Adipose tissue (tissue), 3 donors: ENCODE data around the gene DAB2IP. TPM values are rescaled to one million over a fixed set of nuclear protein-coding genes. Genes with fewer than 3 reads are reported as not detected.

Experiments
- H3K27ac ChIP-seq: one replicate; pipeline ENCODE4 v1.5.1; 2013; ENCODE audit warnings: low read depth, low read length
- WGBS, 3 donors: extraction: QIAGEN DNeasy Blood & Tissue Kit; methylation state at CpG; one replicate each; pipeline ENCODE4 v1.1.7; 2013; 5-methylcytosine and 5-hydroxymethylcytosine counted together
- polyA plus RNA-seq, 3 donors: library from polyadenylated mRNA; stranded (reverse); fragments of 200-250 nt; gene quantifications; one replicate each; pipeline ENCODE4 v1.2.3, GENCODE V29; 2013
- donor health status: healthy with polysubstance abuse.
- donor health status: Bipolar disorder and iron deficiency.
- donor health status: healthy.

The DAB2IP gene
- polyA plus RNA-seq, 3 donors = 9.7 to 29.9 (median 20.6) TPM

DNA sequence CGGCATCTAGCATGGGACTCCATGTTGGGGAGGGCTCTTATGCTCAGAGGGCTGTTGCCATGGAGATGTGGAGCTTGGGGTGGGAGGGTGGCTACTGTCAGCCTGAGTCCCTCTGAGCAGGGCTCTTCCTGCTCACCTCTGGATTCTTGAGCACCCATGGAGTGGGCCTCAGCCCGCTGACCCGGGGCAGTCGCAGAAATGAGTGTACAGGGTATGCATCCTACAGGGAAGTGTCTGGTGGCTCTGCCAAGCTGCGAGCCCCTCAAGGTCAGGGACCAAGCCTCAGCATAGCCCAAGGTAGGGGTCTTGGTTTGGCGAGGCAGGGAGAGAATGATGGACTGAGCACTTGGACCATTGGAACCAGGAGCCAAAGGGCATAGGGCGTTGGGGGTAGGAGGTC is 104.1 kb downstream of the DAB2IP start:
- WGBS, 3 donors = 89 to 94% (median 92%) methylated on average over 7 of the region's 7 CpGs
- no peak overlapping the region for H3K27ac ChIP-seq

DNA sequence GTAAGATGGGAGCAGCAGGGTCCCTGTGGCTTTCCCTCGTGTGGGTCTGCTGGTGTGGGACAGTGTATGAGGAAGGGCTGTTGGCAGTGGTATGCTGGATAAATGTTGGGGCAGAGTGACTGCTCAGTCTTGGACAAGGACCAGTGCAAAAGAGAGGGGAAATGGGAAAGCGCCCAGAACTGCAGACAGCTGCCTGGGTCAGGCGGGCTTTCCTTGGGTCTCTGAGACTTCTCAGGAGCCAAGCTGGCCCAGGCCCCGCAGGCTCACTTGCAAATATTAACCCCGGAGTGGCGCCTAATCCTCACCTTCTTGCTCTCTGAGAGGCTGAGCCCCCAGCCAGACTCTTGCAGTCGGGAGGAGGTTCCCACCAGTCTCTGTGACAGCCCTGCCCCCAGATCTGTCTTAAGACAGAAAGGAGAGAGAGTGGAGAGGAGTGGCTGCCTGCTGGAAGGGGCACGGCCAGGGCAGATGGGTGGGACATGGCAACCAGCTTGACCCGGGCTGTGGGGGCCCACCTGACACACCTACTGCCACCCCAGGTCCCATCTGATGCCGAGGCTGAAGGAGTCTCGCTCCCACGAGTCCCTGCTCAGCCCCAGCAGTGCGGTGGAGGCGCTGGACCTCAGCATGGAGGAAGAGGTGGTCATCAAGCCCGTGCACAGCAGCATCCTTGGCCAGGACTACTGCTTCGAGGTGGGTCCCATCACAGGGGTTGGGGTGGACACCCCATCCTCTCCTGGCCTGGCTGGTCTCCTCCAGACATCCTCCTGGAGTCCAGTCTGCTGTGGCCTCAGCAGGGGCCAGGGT is 105.2 kb downstream of the DAB2IP start:
- 65 to 75% (median 74%) methylated on average over 16 of the region's 16 CpGs for WGBS, 3 donors
- no peak overlapping the region for H3K27ac ChIP-seq

DNA sequence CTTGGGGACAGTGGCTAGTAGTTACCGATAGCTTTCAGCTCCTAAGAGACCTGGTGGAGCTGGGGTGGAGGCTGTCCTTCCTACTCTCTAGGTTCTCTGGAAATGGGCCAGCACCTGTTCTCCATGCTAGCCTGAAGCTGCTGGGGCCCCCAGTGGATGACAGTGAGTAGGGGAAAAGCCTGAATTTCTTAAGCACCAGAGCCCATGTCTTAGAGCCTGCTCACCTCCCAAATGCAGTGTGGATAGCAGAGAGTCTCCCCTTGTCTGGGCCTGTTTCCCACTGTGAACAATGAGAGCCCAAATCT is 105.8 kb downstream of the DAB2IP start:
- no peak overlapping the region for H3K27ac ChIP-seq
- WGBS, 3 donors = 91 to 100% (median 94%) methylated on average over 1 of the region's 1 CpG

DNA sequence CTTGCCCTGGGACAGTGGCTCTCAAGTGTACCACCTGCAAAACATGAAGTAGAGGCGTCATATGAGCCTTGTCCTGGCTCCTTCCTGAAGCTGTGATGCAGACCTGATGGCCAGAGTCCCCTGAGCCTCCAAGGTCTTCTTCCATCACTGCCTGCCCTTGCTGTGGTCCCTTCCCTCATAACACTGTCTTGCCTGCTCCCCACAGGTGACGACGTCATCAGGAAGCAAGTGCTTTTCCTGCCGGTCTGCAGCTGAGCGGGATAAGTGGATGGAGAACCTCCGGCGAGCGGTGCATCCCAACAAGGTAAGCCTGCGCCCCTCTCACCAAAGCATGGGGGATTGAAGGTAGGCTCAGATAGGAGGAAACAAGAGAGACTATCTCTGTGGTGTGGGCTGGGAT is 107.3 kb downstream of the DAB2IP start:
- 86 to 90% (median 87%) methylated on average over 9 of the region's 9 CpGs for WGBS, 3 donors
- no peak overlapping the region for H3K27ac ChIP-seq

DNA sequence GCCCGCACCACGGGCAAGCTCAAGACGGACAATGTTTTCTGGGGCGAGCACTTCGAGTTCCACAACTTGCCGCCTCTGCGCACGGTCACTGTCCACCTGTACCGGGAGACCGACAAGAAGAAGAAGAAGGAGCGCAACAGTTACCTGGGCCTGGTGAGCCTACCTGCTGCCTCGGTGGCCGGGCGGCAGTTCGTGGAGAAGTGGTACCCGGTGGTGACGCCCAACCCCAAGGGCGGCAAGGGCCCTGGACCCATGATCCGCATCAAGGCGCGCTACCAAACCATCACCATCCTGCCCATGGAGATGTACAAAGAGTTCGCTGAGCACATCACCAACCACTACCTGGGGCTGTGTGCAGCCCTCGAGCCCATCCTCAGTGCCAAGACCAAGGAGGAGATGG is 108.6 kb downstream of the DAB2IP start:
- no peak overlapping the region for H3K27ac ChIP-seq
- WGBS, 3 donors = 96 to 99% (median 98%) methylated on average over 23 of the region's 23 CpGs

DNA sequence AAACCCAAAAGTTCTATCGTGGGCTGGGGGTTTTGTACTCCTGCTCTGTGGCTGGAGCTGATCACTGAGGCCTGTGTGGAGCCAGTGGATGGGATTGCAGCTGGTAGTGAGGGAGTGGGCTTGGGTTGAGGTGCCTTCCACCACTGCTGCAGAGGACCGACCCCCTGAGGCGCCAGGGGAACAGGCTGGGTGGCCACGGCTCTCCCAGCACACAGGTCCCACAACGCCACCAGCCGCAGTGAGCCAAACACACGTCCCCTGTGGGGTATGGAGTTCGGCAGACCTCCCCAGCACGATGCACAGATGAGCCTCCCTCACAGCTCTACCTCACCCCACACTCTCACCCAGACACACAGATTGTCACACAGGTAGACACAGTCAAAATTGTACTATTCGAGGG is 109.1 kb downstream of the DAB2IP start:
- WGBS, 3 donors = 85 to 92% (median 91%) methylated on average over 10 of the region's 10 CpGs

DNA sequence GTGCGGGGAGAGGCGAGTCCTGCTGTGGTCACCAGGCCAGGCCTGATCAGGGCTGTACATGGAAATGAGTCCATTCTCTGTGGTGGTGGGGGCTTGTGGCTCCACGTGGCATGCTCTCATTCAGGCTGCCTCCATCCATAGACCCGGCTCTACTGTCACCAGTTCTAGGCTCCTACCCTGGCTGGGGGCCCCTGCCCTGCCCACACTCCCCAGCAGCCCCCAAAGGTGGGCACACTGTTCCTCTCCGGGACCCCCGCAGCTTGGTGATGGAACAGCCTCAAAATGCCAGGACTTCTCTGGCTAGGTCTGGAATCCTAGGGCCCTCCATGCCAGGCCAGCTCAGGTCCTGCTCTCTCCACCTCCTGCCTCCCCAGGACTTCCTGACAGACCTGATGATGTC is 111.7 kb downstream of the DAB2IP start:
- WGBS, 3 donors = 91 to 98% (median 95%) methylated on average over 6 of the region's 6 CpGs
- H3K27ac ChIP-seq = no peak overlapping the region

More for the DNA sequence above, 109.1 kb downstream of the DAB2IP start:
- H3K27ac ChIP-seq = no peak overlapping the region

DNA sequence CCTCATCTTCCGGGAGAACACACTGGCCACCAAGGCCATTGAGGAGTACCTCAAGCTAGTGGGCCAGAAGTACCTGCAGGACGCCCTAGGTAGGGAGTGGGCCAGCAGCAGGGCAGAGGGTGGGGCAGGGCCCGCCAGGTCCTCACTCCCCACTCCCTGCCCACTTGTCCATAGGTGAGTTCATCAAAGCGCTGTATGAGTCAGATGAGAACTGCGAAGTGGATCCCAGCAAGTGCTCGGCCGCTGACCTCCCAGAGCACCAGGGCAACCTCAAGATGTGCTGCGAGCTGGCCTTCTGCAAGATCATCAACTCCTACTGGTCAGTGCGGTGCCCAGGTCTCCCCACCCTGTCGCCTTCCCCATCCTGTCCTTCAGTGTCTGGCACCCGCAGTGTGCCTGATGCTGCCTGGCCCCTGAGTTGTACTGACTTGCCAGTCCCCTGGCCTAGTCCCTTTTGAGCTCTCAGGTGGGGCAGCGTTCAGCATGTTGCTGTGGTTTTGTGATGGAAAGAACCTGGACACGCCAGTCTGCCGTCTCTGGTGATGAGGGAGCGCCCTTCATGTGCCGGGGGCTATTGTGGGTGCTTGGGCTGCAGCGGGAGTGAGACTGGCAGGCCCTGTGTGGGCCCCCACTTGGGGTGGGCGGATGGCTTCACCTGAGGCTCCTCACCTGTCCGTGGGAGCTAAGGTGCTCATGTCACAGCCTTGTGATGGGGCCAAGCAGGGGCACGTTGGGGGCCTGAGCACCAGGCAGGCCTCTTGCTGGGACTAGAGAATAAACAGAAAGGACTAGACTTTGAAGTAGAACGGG is 112.3 kb downstream of the DAB2IP start:
- no peak overlapping the region for H3K27ac ChIP-seq
- WGBS, 3 donors = 93 to 95% (median 93%) methylated on average over 21 of the region's 21 CpGs

DNA sequence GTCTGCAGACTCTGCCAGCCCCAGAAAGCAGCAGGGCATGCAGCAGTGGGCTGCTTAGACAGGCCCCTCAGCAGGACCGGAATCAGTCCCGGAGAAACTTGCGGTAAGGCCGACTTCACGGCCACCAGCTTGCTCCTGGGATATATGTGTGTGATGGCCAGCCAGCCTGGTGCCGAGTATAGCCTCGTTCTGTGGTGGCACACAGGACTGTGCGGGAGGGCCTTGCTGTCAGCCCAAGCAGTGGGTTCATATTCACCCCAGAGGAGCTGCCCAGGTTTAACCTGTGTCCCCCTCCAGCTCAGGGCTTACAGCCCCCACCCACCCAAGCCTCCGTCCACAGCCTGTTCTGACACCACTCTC is 112.9 kb downstream of the DAB2IP start:
- WGBS, 3 donors = 90 to 95% (median 93%) methylated on average over 9 of the region's 9 CpGs
- H3K27ac ChIP-seq = no peak overlapping the region

DNA sequence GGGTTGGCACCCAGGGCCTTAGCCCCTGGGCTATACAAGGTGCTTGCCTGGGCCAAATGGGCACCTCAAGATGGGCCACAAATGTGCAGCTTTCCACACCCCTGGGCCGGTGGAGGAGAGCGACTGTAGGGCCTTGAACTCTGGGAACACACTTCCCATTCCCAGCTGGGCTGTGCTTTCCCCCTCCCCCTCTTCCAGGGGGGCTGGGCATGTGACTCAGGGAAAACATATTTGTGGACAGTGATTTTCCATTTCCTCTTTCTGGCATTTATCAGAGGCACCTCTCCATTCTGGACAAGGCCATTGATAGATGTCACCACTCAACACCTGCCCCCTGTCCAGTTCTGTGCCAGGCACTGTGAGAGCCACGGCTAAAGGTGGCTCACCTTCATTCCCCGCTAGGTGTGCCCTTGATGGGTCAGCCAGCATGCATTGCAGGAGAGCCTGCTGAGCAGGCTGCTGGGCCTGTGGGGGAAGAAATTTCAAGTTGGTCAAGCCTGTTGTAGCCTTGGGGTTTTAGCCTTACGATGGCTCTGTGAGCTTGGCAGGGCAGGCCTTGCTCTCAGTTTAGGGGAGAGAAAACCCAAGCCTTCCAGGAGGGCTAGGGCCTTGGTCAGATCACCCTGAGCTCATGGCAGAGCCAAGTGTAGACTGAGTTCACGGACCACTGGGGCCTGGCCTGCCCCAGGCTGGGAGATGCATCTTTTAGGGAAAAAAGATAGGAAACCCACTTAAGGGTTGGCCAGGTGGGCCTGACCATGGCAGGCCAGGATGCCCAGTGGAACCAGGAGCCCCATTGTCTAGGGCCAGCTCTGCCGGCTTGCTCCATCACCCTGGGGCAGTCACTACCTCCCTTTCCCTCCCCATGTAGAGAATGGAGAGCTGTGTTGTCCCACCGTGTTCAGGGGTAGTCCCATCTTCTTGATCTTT is 113.9 kb downstream of the DAB2IP start:
- no peak overlapping the region for H3K27ac ChIP-seq
- WGBS, 3 donors = 47 to 76% (median 76%) methylated on average over 8 of the region's 8 CpGs

DNA sequence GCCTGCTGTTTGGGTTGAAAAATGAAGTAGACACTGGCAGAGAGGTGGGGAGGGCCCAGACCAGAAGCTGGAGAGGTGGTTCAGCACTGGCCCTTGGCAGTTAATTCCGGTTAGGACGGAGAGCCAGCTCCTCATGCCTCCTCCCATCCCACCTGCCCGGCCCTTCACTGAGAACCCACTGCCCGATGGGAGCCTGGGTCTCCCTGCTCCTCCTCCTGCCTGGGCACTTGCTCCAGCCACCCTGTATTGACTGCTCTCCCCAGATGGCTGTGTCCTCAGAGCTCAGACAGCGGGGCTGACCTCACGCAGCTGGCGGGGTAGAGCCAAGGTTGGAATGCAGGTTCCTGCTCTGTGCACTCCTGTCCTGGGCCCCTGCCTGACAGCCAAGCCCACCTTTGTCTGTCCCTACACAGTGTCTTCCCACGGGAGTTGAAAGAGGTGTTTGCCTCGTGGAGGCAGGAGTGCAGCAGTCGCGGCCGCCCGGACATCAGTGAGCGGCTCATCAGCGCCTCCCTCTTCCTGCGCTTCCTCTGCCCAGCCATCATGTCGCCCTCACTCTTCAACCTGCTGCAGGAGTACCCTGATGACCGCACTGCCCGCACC is 114.7 kb downstream of the DAB2IP start:
- no peak overlapping the region for H3K27ac ChIP-seq
- 92 to 94% (median 94%) methylated on average over 17 to 19 of the region's 19 CpGs for WGBS, 3 donors

DNA sequence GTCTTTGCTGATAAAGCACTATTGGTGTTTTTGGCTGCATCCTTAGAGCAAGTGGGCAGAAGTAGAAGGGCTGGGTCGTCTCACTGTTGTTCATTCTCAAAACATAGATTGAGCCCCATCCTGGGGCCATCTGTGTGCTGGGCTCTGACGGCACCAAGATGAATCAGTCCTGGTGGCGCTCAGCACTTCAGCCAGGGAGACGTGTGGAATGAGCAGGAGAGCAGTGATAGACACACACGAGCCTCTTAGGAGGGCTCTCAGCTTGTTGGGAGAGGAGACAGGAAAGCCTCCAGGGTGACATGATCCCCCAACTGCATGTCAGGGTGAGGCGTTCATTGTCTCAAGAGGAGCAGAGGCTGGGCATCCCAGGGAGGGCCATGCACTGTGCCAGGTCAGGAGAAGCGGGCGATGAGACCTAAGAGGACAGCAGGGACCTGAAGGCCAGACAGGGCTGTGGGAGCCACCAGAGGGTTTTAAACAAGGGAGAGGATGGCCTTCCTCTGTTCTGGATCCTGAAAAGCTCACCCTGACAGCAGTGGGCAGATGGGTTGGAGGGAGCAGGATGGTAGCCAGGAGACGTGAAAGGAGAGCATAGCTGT is 115.8 kb downstream of the DAB2IP start:
- no peak overlapping the region for H3K27ac ChIP-seq
- WGBS, 3 donors = 89 to 92% (median 90%) methylated on average over 9 of the region's 9 CpGs

DNA sequence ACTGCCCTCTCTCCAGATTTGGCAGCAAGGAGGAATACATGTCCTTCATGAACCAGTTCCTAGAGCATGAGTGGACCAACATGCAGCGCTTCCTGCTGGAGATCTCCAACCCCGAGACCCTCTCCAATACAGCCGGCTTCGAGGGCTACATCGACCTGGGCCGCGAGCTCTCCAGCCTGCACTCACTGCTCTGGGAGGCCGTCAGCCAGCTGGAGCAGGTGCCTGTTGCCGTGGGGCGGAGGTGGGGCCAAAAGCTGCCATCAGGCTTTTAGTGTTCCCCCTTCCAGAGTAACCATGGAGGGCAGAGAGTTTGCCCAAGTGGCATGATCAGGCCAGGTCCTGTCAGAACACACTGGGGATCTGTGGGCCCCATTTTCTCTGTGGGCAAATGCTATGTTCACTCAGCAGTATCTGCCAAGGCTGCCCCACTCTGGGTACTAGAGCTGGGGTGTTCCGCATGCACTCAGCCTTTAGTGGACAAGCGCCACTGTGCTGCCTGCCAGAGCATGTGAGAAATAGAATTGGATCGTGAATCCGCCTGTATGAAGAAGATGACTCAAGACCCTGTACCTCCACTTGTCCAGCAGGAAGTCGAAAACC is 117.1 kb downstream of the DAB2IP start:
- no peak overlapping the region for H3K27ac ChIP-seq
- 92 to 96% (median 92%) methylated on average over 15 of the region's 15 CpGs for WGBS, 3 donors

DNA sequence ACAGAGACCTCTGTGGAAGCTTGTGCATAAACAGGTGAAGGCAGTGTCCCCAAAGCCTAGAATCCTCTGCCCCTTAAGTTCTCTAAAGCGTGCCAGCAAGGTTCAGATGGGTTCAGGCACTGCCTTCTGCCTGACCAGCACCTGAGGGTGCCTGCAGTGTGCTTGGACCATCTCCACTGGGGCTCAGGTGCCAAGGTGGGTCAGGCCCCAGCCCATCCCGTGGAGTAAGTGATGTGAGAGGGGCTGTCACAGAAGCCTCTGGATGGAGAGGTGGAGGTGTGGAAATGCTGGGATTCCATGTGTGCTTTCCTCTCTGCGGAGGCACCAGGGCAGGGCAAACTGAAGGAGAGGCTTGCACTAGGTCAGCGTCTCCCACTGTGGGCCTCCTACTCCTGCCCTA is 118.5 kb downstream of the DAB2IP start:
- H3K27ac ChIP-seq = no peak overlapping the region
- WGBS, 3 donors = 86 to 97% (median 95%) methylated on average over 3 to 4 of the region's 4 CpGs

DNA sequence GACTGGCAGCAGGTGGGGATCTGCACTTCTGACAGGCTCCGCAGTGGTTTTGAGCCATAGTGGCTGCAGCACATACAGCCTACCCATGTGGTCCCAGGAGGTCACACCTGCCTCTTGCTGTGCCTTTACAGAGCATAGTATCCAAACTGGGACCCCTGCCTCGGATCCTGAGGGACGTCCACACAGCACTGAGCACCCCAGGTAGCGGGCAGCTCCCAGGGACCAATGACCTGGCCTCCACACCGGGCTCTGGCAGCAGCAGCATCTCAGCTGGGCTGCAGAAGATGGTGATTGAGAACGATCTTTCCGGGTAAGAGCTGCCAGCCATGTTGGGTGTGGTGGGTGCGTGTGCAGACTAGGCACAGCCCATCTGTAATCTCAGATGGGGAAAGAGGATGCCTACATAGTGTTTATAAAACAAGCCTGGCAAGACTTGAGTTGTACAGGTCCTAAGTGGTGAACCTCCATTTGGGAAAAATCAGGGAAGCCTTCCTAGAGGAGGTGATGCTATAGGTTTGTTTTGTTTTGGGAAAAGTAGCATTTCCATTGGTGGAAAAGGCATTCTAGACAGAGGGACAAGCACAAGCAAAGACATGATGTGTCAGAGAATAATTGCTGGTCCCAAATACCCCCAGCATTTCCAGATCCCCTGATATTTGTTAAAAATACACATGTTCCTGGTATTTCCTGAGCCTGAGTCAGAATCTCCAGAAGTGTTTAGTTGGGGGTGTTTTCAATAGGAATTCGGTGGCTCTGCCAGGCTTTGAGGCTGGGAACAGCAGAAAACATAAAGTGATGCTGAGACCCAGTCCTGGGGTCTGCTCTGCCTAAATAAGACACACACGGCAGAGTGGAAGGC is 119.2 kb downstream of the DAB2IP start:
- H3K27ac ChIP-seq = no peak overlapping the region
- 88 to 96% (median 90%) methylated on average over 10 of the region's 10 CpGs for WGBS, 3 donors

DNA sequence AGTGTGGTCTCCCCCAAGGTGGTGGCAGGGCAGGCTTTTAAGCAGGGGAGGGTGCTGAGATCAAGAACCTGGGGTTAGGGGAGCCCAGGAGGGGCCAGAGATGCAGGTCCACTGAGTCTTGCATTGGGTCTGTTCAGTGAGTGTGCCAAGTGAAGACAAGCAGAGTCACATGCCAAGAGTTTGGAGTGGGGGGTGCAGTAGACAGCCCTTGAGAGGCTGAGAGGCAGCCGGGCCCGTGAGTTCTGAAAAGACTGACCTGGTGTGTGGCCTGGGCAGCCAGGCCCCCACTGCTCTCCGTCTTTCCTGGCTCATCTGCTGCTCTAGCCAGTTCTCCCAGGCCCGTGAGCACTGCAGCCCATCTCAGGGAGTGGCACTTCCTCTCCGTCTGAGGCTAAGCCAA is 120.0 kb downstream of the DAB2IP start:
- 59 to 88% (median 73%) methylated on average over 4 to 5 of the region's 5 CpGs for WGBS, 3 donors

More for the DNA sequence above, 120.0 kb downstream of the DAB2IP start:
- no peak overlapping the region for H3K27ac ChIP-seq
